GM23338 (cell line): ENCODE results near the gene RFX3. TPM values are rescaled to one million over a fixed set of nuclear protein-coding genes. Genes with fewer than 3 reads are reported as not detected.

Experiments used
- ATAC-seq: fragments of 200-7000 bp; cut with Tn5 transposase; 3 replicates; pipeline ENCODE4 v1.9.1; 2020
- DNase-seq: peaks from one replicate; pipeline ENCODE4 v3.0.0-alpha.2; 2015; ENCODE audit warnings: low spot score
- H2AFZ ChIP-seq: fragments of 200-600 bp; sonication (generic); 2 replicates; pipeline ENCODE4 v1.8.0; 2016; ENCODE audit warnings: antibody characterized with exemption, mild to moderate bottlenecking, moderate library complexity
- H3F3A ChIP-seq: fragments of 200-600 bp; sonication (generic); replicated peaks from 2 replicates; pipeline ENCODE4 v1.8.0; 2017; ENCODE audit warnings: antibody characterized with exemption, mixed run types, low read depth
- H3K27ac ChIP-seq: fragments of 200-600 bp; sonication (generic); 2 replicates; pipeline ENCODE4 v1.6.1; 2016; ENCODE audit warnings: low read depth
- H3K27me3 ChIP-seq: fragments of 200-600 bp; sonication (generic); 2 replicates; pipeline ENCODE4 v1.8.0; 2016; ENCODE audit warnings: mild to moderate bottlenecking, mixed run types, moderate library complexity; ENCODE audit not compliant: insufficient read depth
- H3K36me3 ChIP-seq: fragments of 200-600 bp; sonication (generic); 2 replicates; pipeline ENCODE4 v1.8.0; 2016; ENCODE audit warnings: mild to moderate bottlenecking; ENCODE audit not compliant: insufficient read depth
- H3K4me1 ChIP-seq: fragments of 200-600 bp; sonication (generic); 2 replicates; pipeline ENCODE4 v1.8.0; 2016; ENCODE audit warnings: mild to moderate bottlenecking, moderate library complexity; ENCODE audit not compliant: insufficient read depth
- H3K4me2 ChIP-seq: fragments of 200-600 bp; sonication (generic); 2 replicates; pipeline ENCODE4 v1.7.1; 2017; ENCODE audit warnings: mixed run types
- H3K4me3 ChIP-seq: fragments of 200-600 bp; sonication (generic); 2 replicates; pipeline ENCODE4 v1.6.1; 2016; ENCODE audit warnings: mixed run types
- H3K79me2 ChIP-seq: fragments of 200-600 bp; sonication (generic); replicated peaks from 2 replicates; pipeline ENCODE4 v1.8.0; 2017; ENCODE audit warnings: mild to moderate bottlenecking; ENCODE audit not compliant: insufficient read depth
- H3K9me2 ChIP-seq: fragments of 200-600 bp; sonication (generic); 2 replicates; pipeline ENCODE4 v1.8.0; 2017; ENCODE audit not compliant: insufficient read depth
- H4K20me1 ChIP-seq: fragments of 200-600 bp; sonication (generic); replicated peaks from 2 replicates; pipeline ENCODE4 v1.8.0; 2017; ENCODE audit warnings: mild to moderate bottlenecking; ENCODE audit not compliant: insufficient read depth
- H3K27ac Mint-ChIP-seq: 2 replicates; pipeline ENCODE4 v1.8.0; 2020; ENCODE audit warnings: inconsistent platforms, mild to moderate bottlenecking, moderate library complexity, mixed read lengths
- H3K27me3 Mint-ChIP-seq: 3 replicates; pipeline ENCODE4 v1.8.0; 2022; ENCODE audit warnings: low read depth, mild to moderate bottlenecking, moderate library complexity, mixed read lengths, inconsistent platforms; ENCODE audit not compliant: insufficient read depth, poor library complexity
- H3K36me3 Mint-ChIP-seq: 3 replicates; pipeline ENCODE4 v1.8.0; 2021; ENCODE audit warnings: low read depth, mild to moderate bottlenecking, inconsistent platforms, moderate library complexity, mixed read lengths
- H3K4me1 Mint-ChIP-seq: 3 replicates; pipeline ENCODE4 v1.8.0; 2020; ENCODE audit warnings: mild to moderate bottlenecking, inconsistent platforms, mixed read lengths
- H3K4me3 Mint-ChIP-seq: 3 replicates; pipeline ENCODE4 v1.8.0; 2021; ENCODE audit warnings: moderate library complexity, mild to moderate bottlenecking, inconsistent platforms, mixed read lengths
- H3K9me3 Mint-ChIP-seq: 3 replicates; pipeline ENCODE4 v1.8.0; 2020; ENCODE audit warnings: moderate library complexity, mild to moderate bottlenecking, inconsistent platforms, mixed read lengths
- CREB1 ChIP-seq: fragments of 250-450 bp; sonication (Bioruptor Pico); IDR thresholded peaks from 2 replicates; pipeline ENCODE4 v1.5.0; 2020; ENCODE audit warnings: low read depth, mild to moderate bottlenecking, moderate library complexity
- EZH2phosphoT487 ChIP-seq: fragments of 200-600 bp; sonication (generic); IDR thresholded peaks from one replicate; pipeline ENCODE4 v1.8.1; 2018; ENCODE audit warnings: antibody characterized with exemption; ENCODE audit not compliant: unreplicated experiment
- JUNB ChIP-seq: IDR thresholded peaks from one replicate; pipeline ENCODE4 v1.6.1; 2016; ENCODE audit warnings: antibody characterized with exemption; ENCODE audit not compliant: unreplicated experiment
- NANOG ChIP-seq: IDR thresholded peaks from 2 replicates; pipeline ENCODE4 v1.6.1; 2016; ENCODE audit warnings: antibody characterized with exemption, borderline replicate concordance
- STAT1 ChIP-seq: IDR thresholded peaks from one replicate; pipeline ENCODE4 v1.6.1; 2016; ENCODE audit warnings: antibody characterized with exemption; ENCODE audit not compliant: unreplicated experiment
- ZNF114 ChIP-seq: fragments of 250-450 bp; sonication (Bioruptor Pico); IDR thresholded peaks from 2 replicates; pipeline ENCODE4 v1.5.0; 2020; ENCODE audit warnings: mild to moderate bottlenecking, moderate library complexity
- ZNF331 ChIP-seq: fragments of 250-450 bp; sonication (Bioruptor Pico); IDR thresholded peaks from 2 replicates; pipeline ENCODE4 v1.5.0; 2020; ENCODE audit warnings: low read depth, mild to moderate bottlenecking, moderate library complexity
- polyA plus RNA-seq: library from polyadenylated mRNA; unstranded; fragments of >200 nt; fragmentation: Nextera tagmentation; extraction: Ambion mirVana; gene quantifications from 2 replicates; pipeline ENCODE4 v1.2.1, GENCODE V29; 2016
- total RNA-seq: library from RNA; depleted of rRNA; stranded (reverse); fragments of >200 nt; shearing (Covaris generic); gene quantifications from 2 replicates; pipeline ENCODE4 v1.2.3, GENCODE V29; 2014
- TF ChIP-seq, protein P1 (sequence below): IDR thresholded peaks from one replicate; pipeline ENCODE4 v1.6.1; 2018; ENCODE audit warnings: antibody characterized with exemption; ENCODE audit not compliant: unreplicated experiment
- TF ChIP-seq, protein P2 (sequence below): IDR thresholded peaks from 2 replicates; pipeline ENCODE4 v1.6.1; 2016; ENCODE audit warnings: antibody characterized with exemption
- TF ChIP-seq, protein P3 (sequence below): fragments of 250-450 bp; sonication (Bioruptor Pico); IDR thresholded peaks from 2 replicates; pipeline ENCODE4 v1.5.0; 2020; ENCODE audit warnings: mild to moderate bottlenecking, moderate library complexity

RFX3 gene
- total and polyA plus RNA-seq, 2 experiments from 2014 or later = 9.8 to 22.1 TPM

DNA sequence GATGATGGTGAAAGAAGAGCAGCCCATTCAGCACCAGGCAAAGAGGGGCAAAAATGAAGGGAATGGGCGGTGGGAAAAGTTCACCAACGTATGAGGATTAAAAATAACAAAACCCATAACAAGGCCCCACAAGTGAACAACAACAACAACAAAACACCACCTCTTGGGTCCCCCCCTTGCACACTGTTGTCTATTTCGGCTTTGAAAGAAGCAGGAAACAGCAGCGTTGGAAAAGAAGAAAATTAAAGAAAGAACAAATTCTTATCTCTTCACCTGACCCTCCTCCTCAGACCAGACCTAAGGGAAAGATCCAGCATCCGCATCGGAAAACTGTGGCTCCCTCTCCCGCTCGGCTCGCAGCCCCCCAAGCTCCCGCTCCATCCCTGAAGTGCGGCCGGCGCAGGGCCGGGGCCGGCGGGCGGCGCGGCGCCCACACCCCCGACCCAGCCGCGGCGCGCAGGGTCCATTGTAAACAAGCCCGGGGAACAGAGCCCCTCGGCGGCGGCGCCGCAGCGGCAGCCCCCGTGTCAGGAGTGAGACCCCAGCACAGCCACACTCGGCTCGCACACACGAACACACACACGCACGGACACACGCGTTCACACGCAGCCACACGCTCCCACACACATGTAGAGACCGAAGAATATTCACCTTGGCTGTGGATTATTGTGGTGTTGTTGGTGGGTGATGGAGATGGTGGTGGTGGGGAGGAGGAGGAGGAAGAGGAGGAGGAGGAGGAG, 535 bp downstream of the RFX3 start:
- Mint-ChIP-seq H3K27me3 (no peaks in the 10 kb centered on the region), H3K4me1 (peaks cover 43% of the 10 kb centered on the region), H3K27ac (peak overlapping the region; percentile 97), H3K4me3 (peak overlapping the region; percentile 90), H3K9me3 (no peaks in the 10 kb centered on the region; the same call in 2 of the 3 replicates), H3K36me3 (peaks cover 17% of the 10 kb centered on the region)
- peaks cover 83% of the 10 kb centered on the region for H3K79me2 ChIP-seq
- H3K9me2 ChIP-seq = no peaks in the 10 kb centered on the region
- peak overlapping the region; percentile 93 for H3K4me3 ChIP-seq
- H3K4me1 ChIP-seq = peaks cover 37% of the 10 kb centered on the region
- peak; percentile 50 for ATAC-seq
- no peaks in the 10 kb centered on the region for H3K36me3 ChIP-seq
- H3F3A ChIP-seq = 0 out of 2 replicates have a peak, but pooled peaks cover 4% of the 10 kb centered on the region
- no peaks in the 10 kb centered on the region; the same call in 1 of the 2 replicates for H4K20me1 ChIP-seq
- peak overlapping the region; percentile 74; the same call in 1 of the 2 replicates for H2AFZ ChIP-seq
- H3K27me3 ChIP-seq = no peaks in the 10 kb centered on the region
- H3K4me2 ChIP-seq = peak overlapping the region; percentile 83
- H3K27ac ChIP-seq = peak overlapping the region; percentile 93
- DNase-seq = peak; percentile 51
- TF ChIP-seq ZNF331 (CRISPR knock-in tag) = no peak
- no peak for TF ChIP-seq STAT1
- TF ChIP-seq CREB1 (CRISPR knock-in tag) = no peak
- TF ChIP-seq, protein P1, sequence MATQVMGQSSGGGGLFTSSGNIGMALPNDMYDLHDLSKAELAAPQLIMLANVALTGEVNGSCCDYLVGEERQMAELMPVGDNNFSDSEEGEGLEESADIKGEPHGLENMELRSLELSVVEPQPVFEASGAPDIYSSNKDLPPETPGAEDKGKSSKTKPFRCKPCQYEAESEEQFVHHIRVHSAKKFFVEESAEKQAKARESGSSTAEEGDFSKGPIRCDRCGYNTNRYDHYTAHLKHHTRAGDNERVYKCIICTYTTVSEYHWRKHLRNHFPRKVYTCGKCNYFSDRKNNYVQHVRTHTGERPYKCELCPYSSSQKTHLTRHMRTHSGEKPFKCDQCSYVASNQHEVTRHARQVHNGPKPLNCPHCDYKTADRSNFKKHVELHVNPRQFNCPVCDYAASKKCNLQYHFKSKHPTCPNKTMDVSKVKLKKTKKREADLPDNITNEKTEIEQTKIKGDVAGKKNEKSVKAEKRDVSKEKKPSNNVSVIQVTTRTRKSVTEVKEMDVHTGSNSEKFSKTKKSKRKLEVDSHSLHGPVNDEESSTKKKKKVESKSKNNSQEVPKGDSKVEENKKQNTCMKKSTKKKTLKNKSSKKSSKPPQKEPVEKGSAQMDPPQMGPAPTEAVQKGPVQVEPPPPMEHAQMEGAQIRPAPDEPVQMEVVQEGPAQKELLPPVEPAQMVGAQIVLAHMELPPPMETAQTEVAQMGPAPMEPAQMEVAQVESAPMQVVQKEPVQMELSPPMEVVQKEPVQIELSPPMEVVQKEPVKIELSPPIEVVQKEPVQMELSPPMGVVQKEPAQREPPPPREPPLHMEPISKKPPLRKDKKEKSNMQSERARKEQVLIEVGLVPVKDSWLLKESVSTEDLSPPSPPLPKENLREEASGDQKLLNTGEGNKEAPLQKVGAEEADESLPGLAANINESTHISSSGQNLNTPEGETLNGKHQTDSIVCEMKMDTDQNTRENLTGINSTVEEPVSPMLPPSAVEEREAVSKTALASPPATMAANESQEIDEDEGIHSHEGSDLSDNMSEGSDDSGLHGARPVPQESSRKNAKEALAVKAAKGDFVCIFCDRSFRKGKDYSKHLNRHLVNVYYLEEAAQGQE = no peak
- TF ChIP-seq ZNF114 (CRISPR knock-in tag) = no peak
- TF ChIP-seq, protein P2, sequence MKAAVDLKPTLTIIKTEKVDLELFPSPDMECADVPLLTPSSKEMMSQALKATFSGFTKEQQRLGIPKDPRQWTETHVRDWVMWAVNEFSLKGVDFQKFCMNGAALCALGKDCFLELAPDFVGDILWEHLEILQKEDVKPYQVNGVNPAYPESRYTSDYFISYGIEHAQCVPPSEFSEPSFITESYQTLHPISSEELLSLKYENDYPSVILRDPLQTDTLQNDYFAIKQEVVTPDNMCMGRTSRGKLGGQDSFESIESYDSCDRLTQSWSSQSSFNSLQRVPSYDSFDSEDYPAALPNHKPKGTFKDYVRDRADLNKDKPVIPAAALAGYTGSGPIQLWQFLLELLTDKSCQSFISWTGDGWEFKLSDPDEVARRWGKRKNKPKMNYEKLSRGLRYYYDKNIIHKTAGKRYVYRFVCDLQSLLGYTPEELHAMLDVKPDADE = 0 out of 2 replicates have a peak, but pooled peaks have one; percentile 26

DNA sequence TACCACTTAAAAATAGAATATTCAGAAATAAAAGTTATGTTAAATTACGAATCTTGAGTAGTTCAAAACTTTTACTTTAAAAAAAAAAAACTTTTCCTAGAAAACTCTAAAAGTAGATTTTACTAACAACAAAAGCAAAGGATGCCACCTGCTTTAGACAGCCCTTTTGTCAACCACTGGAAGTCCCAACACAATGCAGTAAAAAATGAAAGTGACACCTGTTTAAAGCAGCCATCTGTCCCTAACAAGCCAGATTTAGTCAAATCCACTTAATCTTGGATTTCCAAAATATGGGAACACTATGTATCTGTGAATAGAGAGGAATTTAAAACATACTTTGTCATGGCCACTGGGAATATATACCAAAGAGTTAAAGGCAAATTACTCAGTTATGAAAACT, 3.8 kb downstream of the RFX3 start:
- no peak overlapping the region for H3K4me3 ChIP-seq
- TF ChIP-seq, protein P3, sequence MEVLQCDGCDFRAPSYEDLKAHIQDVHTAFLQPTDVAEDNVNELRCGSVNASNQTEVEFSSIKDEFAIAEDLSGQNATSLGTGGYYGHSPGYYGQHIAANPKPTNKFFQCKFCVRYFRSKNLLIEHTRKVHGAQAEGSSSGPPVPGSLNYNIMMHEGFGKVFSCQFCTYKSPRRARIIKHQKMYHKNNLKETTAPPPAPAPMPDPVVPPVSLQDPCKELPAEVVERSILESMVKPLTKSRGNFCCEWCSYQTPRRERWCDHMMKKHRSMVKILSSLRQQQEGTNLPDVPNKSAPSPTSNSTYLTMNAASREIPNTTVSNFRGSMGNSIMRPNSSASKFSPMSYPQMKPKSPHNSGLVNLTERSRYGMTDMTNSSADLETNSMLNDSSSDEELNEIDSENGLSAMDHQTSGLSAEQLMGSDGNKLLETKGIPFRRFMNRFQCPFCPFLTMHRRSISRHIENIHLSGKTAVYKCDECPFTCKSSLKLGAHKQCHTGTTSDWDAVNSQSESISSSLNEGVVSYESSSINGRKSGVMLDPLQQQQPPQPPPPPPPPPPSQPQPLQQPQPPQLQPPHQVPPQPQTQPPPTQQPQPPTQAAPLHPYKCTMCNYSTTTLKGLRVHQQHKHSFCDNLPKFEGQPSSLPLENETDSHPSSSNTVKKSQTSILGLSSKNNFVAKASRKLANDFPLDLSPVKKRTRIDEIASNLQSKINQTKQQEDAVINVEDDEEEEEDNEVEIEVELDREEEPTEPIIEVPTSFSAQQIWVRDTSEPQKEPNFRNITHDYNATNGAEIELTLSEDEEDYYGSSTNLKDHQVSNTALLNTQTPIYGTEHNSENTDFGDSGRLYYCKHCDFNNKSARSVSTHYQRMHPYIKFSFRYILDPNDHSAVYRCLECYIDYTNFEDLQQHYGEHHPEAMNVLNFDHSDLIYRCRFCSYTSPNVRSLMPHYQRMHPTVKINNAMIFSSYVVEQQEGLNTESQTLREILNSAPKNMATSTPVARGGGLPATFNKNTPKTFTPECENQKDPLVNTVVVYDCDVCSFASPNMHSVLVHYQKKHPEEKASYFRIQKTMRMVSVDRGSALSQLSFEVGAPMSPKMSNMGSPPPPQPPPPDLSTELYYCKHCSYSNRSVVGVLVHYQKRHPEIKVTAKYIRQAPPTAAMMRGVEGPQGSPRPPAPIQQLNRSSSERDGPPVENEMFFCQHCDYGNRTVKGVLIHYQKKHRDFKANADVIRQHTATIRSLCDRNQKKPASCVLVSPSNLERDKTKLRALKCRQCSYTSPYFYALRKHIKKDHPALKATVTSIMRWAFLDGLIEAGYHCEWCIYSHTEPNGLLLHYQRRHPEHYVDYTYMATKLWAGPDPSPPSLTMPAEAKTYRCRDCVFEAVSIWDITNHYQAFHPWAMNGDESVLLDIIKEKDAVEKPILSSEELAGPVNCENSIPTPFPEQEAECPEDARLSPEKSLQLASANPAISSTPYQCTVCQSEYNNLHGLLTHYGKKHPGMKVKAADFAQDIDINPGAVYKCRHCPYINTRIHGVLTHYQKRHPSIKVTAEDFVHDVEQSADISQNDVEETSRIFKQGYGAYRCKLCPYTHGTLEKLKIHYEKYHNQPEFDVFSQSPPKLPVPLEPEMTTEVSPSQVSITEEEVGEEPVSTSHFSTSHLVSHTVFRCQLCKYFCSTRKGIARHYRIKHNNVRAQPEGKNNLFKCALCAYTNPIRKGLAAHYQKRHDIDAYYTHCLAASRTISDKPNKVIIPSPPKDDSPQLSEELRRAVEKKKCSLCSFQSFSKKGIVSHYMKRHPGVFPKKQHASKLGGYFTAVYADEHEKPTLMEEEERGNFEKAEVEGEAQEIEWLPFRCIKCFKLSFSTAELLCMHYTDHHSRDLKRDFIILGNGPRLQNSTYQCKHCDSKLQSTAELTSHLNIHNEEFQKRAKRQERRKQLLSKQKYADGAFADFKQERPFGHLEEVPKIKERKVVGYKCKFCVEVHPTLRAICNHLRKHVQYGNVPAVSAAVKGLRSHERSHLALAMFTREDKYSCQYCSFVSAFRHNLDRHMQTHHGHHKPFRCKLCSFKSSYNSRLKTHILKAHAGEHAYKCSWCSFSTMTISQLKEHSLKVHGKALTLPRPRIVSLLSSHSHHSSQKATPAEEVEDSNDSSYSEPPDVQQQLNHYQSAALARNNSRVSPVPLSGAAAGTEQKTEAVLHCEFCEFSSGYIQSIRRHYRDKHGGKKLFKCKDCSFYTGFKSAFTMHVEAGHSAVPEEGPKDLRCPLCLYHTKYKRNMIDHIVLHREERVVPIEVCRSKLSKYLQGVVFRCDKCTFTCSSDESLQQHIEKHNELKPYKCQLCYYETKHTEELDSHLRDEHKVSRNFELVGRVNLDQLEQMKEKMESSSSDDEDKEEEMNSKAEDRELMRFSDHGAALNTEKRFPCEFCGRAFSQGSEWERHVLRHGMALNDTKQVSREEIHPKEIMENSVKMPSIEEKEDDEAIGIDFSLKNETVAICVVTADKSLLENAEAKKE (CRISPR knock-in tag) = no peak
- TF ChIP-seq NANOG = no peak
- no peak for TF ChIP-seq EZH2phosphoT487
- TF ChIP-seq CREB1 (CRISPR knock-in tag) = no peak
- no peak for TF ChIP-seq ZNF114 (CRISPR knock-in tag)
- TF ChIP-seq JUNB = no peak

More for the DNA sequence above, 3.8 kb downstream of the RFX3 start:
- no peaks in the 10 kb centered on the region for H3K36me3 ChIP-seq
- Mint-ChIP-seq H3K36me3 (peaks cover under 1% of the 10 kb centered on the region; the same call in 1 of the 3 replicates), H3K9me3 (no peaks in the 10 kb centered on the region; the same call in 2 of the 3 replicates), H3K27me3 (no peaks in the 10 kb centered on the region), H3K4me1 (peaks cover 26% of the 10 kb centered on the region), H3K27ac (no peak overlapping the region), H3K4me3 (no peak overlapping the region)
- peaks cover 23% of the 10 kb centered on the region for H3K4me1 ChIP-seq
- no peaks in the 10 kb centered on the region for H3K9me2 ChIP-seq
- H3K27ac ChIP-seq = no peak overlapping the region
- no peak overlapping the region for H3K4me2 ChIP-seq
- no peaks in the 10 kb centered on the region for H3K27me3 ChIP-seq
- ATAC-seq (no peak), DNase-seq (no peak)
- peaks cover 83% of the 10 kb centered on the region for H3K79me2 ChIP-seq
- H3F3A ChIP-seq = 0 out of 2 replicates have a peak, but pooled peaks cover 4% of the 10 kb centered on the region
- H2AFZ ChIP-seq = no peak overlapping the region
- no peaks in the 10 kb centered on the region; the same call in 1 of the 2 replicates for H4K20me1 ChIP-seq
